ENCODE data around the gene POLR2E.
A peak's percentile ranks its signal among the peaks of the same experiment; 100 is the strongest.

POLR2E gene

GRCh38 chr19:1110809-1111640 lies 15.8 kb upstream of the POLR2E start:
- DNase-seq (ENCODE audit: low read depth), result no peak

GRCh38 chr19:1109697-1110671 lies 14.8 kb upstream of the POLR2E start:
- no peak for DNase-seq (ENCODE audit: low read depth)

- DNase-seq (ENCODE audit: low read depth), result no peak
Measured at GRCh38 chr19:1109032-1109551, 13.9 kb upstream of the POLR2E start.

GRCh38 chr19:1108291-1109031 lies 13.3 kb upstream of the POLR2E start:
- no peak for DNase-seq (ENCODE audit: low read depth)

- no peak for DNase-seq (ENCODE audit: low read depth)
Measured at GRCh38 chr19:1107661-1108261, 12.6 kb upstream of the POLR2E start.

GRCh38 chr19:1106841-1107660 lies 11.9 kb upstream of the POLR2E start:
- no peak for DNase-seq (ENCODE audit: low read depth)

GRCh38 chr19:1105873-1106840 lies 11.0 kb upstream of the POLR2E start:
- DNase-seq (ENCODE audit: low read depth), result no peak

GRCh38 chr19:1105008-1105872 lies 10.1 kb upstream of the POLR2E start:
- no peak for DNase-seq (ENCODE audit: low read depth)

- DNase-seq (ENCODE audit: low read depth), result no peak
Measured at GRCh38 chr19:1104311-1105007, 9.3 kb upstream of the POLR2E start.

GRCh38 chr19:1103708-1104310 lies 8.6 kb upstream of the POLR2E start, which contains the start of gene GPX4:
GPX4 (plus strand) TSS chr19:1103994; CDS start chr19:1104044, 50 bp downstream.
- DNase-seq (ENCODE audit: low read depth), result peak; percentile 95

- no peak for DNase-seq (ENCODE audit: low read depth)
Measured at GRCh38 chr19:1103132-1103707, 8.0 kb upstream of the POLR2E start.

- DNase-seq (ENCODE audit: low read depth), result peak; percentile 98
Measured at GRCh38 chr19:1102407-1103131, 7.4 kb upstream of the POLR2E start.

GRCh38 chr19:1101337-1101698 lies 6.1 kb upstream of the POLR2E start:
- no peak for DNase-seq (ENCODE audit: low read depth)

- no peak for DNase-seq (ENCODE audit: low read depth)
Measured at GRCh38 chr19:1098177-1099051, 3.2 kb upstream of the POLR2E start.

GRCh38 chr19:1097810-1098176 lies 2.6 kb upstream of the POLR2E start:
- DNase-seq (ENCODE audit: low read depth), result no peak

All from HS-27A (cell line).